ENCODE data around the gene RPL22L1.

The RPL22L1 gene

GRCh38 chr3:170869645-170870593 is at the start of gene RPL22L1 (continued):
- TF ChIP-seq YY2 (tag by site-specific recombination; IDR thresholded peaks at IDR 0.05) (peak; percentile 79; the same call in 1 of the 2 replicates), ZNF423 (tag by site-specific recombination; IDR thresholded peaks at IDR 0.05) (no peak), ZNF132 (tag by site-specific recombination; IDR thresholded peaks at IDR 0.05; ENCODE audit: borderline replicate concordance) (no peak), YY1 (tag by site-specific recombination; IDR thresholded peaks at IDR 0.05) (peak; percentile 90), ZNF292 (tag by site-specific recombination; IDR thresholded peaks at IDR 0.05; ENCODE audit: borderline replicate concordance, low read depth) (no peak), GLI2 (tag by site-specific recombination; IDR thresholded peaks at IDR 0.05; ENCODE audit: borderline replicate concordance, low read depth) (no peak), ZBTB1 (tag by site-specific recombination; IDR thresholded peaks at IDR 0.05) (0 out of 2 replicates have a peak, but pooled peaks have one; percentile 14), HOXA7 (CRISPR knock-in tag; IDR thresholded peaks at IDR 0.05; ENCODE audit: borderline replicate concordance) (no peak), ZNF670 (tag by site-specific recombination; IDR thresholded peaks at IDR 0.05; ENCODE audit: low read depth) (no peak), SCRT1 (tag by site-specific recombination; IDR thresholded peaks at IDR 0.05; ENCODE audit: borderline replicate concordance) (no peak), ZNF555 (tag by site-specific recombination; conservative IDR thresholded peaks at IDR 0.05) (no peak), PRDM1 (tag by site-specific recombination; IDR thresholded peaks at IDR 0.05) (peak; percentile 66; the same call in 1 of the 2 replicates), TRIM28 (IDR thresholded peaks at IDR 0.05; ENCODE audit: borderline replicate concordance, low read length) (no peak), ZNF155 (tag by site-specific recombination; IDR thresholded peaks at IDR 0.05) (no peak), ZNF521 (tag by site-specific recombination; IDR thresholded peaks at IDR 0.05) (no peak), FEZF1 (tag by site-specific recombination; IDR thresholded peaks at IDR 0.05) (no peak; the same call in 1 of the 2 replicates), ZBTB20 (tag by site-specific recombination; IDR thresholded peaks at IDR 0.05) (peak; percentile 82; the same call in 1 of the 2 replicates), ZNF211 (tag by site-specific recombination; IDR thresholded peaks at IDR 0.05; ENCODE audit: low read depth) (no peak), SALL2 (tag by site-specific recombination; IDR thresholded peaks at IDR 0.05; ENCODE audit: borderline replicate concordance) (no peak), SP2 (tag by site-specific recombination; IDR thresholded peaks at IDR 0.05) (peak; percentile 38), BCL11B (tag by site-specific recombination; IDR thresholded peaks at IDR 0.05; ENCODE audit: low read depth) (no peak), ZNF335 (tag by site-specific recombination; conservative IDR thresholded peaks at IDR 0.05) (peak; percentile 67), ZNF214 (tag by site-specific recombination; IDR thresholded peaks at IDR 0.05; ENCODE audit: borderline replicate concordance) (no peak), ZFP37 (tag by site-specific recombination; IDR thresholded peaks at IDR 0.05) (peak; percentile 88), PBX3 (CRISPR knock-in tag; IDR thresholded peaks at IDR 0.05) (no peak), ZNF184 (tag by site-specific recombination; IDR thresholded peaks at IDR 0.05) (no peak), KLF10 (tag by site-specific recombination; IDR thresholded peaks at IDR 0.05) (no peak)
- TF ChIP-seq, protein P1, sequence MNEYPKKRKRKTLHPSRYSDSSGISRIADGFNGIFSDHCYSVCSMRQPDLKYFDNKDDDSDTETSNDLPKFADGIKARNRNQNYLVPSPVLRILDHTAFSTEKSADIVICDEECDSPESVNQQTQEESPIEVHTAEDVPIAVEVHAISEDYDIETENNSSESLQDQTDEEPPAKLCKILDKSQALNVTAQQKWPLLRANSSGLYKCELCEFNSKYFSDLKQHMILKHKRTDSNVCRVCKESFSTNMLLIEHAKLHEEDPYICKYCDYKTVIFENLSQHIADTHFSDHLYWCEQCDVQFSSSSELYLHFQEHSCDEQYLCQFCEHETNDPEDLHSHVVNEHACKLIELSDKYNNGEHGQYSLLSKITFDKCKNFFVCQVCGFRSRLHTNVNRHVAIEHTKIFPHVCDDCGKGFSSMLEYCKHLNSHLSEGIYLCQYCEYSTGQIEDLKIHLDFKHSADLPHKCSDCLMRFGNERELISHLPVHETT (tag by site-specific recombination; IDR thresholded peaks at IDR 0.05): no peak; the same call in 1 of the 2 replicates
- TF ChIP-seq, protein P2, sequence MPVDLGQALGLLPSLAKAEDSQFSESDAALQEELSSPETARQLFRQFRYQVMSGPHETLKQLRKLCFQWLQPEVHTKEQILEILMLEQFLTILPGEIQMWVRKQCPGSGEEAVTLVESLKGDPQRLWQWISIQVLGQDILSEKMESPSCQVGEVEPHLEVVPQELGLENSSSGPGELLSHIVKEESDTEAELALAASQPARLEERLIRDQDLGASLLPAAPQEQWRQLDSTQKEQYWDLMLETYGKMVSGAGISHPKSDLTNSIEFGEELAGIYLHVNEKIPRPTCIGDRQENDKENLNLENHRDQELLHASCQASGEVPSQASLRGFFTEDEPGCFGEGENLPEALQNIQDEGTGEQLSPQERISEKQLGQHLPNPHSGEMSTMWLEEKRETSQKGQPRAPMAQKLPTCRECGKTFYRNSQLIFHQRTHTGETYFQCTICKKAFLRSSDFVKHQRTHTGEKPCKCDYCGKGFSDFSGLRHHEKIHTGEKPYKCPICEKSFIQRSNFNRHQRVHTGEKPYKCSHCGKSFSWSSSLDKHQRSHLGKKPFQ (tag by site-specific recombination; IDR thresholded peaks at IDR 0.05): no peak
- TF ChIP-seq, protein P3, sequence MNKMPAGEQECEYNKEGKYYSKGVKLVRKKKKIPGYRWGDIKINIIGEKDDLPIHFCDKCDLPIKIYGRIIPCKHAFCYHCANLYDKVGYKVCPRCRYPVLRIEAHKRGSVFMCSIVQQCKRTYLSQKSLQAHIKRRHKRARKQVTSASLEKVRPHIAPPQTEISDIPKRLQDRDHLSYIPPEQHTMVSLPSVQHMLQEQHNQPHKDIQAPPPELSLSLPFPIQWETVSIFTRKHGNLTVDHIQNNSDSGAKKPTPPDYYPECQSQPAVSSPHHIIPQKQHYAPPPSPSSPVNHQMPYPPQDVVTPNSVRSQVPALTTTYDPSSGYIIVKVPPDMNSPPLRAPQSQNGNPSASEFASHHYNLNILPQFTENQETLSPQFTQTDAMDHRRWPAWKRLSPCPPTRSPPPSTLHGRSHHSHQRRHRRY (tag by site-specific recombination; IDR thresholded peaks at IDR 0.05): no peak
- TF ChIP-seq, protein P4, sequence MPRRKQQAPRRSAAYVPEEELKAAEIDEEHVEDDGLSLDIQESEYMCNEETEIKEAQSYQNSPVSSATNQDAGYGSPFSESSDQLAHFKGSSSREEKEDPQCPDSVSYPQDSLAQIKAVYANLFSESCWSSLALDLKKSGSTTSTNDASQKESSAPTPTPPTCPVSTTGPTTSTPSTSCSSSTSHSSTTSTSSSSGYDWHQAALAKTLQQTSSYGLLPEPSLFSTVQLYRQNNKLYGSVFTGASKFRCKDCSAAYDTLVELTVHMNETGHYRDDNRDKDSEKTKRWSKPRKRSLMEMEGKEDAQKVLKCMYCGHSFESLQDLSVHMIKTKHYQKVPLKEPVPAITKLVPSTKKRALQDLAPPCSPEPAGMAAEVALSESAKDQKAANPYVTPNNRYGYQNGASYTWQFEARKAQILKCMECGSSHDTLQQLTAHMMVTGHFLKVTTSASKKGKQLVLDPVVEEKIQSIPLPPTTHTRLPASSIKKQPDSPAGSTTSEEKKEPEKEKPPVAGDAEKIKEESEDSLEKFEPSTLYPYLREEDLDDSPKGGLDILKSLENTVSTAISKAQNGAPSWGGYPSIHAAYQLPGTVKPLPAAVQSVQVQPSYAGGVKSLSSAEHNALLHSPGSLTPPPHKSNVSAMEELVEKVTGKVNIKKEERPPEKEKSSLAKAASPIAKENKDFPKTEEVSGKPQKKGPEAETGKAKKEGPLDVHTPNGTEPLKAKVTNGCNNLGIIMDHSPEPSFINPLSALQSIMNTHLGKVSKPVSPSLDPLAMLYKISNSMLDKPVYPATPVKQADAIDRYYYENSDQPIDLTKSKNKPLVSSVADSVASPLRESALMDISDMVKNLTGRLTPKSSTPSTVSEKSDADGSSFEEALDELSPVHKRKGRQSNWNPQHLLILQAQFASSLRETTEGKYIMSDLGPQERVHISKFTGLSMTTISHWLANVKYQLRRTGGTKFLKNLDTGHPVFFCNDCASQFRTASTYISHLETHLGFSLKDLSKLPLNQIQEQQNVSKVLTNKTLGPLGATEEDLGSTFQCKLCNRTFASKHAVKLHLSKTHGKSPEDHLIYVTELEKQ (tag by site-specific recombination; IDR thresholded peaks at IDR 0.05; ENCODE audit: borderline replicate concordance): no peak
